HepG2 (cell line): ENCODE measurements around the gene HDAC8. TPM values are rescaled to one million over a fixed set of nuclear protein-coding genes. Genes with fewer than 3 reads are reported as not detected.

ENCODE experiments used
- ATAC-seq: fragments of 200-7000 bp; cut with Tn5 transposase; 3 replicates; pipeline ENCODE4 v1.9.1; 2020; ENCODE audit warnings: mild to moderate bottlenecking, moderate library complexity
- BruUV-seq: library from RNA; stranded (reverse); fragments of 400-500 nt; replicated peaks from 2 replicates; lab custom pipeline; 2021; lab: Mats Ljungman, UMichigan
- CTCF ChIA-PET: fragments of 300-600 bp; formaldehyde crosslinking; extraction: SDS; loops from one replicate; lab custom pipeline; 2021; ENCODE audit warnings: low total read pairs, inconsistent platforms, low intra/inter-chr PET ratio; lab: Yijun Ruan, JAX
- POLR2A ChIA-PET: fragments of 350-600 bp; sonication (Branson Sonifier 250); formaldehyde crosslinking; loops from one replicate; lab custom pipeline; 2020; ENCODE audit warnings: antibody characterized with exemption, inconsistent platforms; lab: Yijun Ruan, JAX
- DNase-seq: peaks from one replicate; pipeline ENCODE4 v3.0.0-alpha.2; 2015; ENCODE audit warnings: low spot score
- FAIRE-seq: peaks from 3 replicates; lab custom pipeline; 2011; peaks lifted over from hg19 to GRCh38; lab: Jason Lieb, UNC
- H2AFZ ChIP-seq: one replicate; pipeline ENCODE4 v1.6.1; 2011; ENCODE audit warnings: low read length, inconsistent platforms
- H3K27ac ChIP-seq: fragments of 300-600 bp; 3 replicates; pipeline ENCODE4 v1.8.0; 2011; ENCODE audit warnings: mixed run types, mild to moderate bottlenecking, mixed read lengths, low read length, inconsistent platforms; ENCODE audit not compliant: insufficient read depth; ENCODE audit errors: extremely low read length
- H3K27me3 ChIP-seq, 2 experiments: fragments of 200-600 bp in 1 of 2; 2 replicates in 1 of 2; 3 replicates in 1 of 2; pipeline versions ENCODE4 v1.6.0 to v1.8.0; 2011; ENCODE audit warnings: low read length in 2 of 2, mild to moderate bottlenecking in 2 of 2, moderate library complexity in 2 of 2, inconsistent platforms in 1 of 2; ENCODE audit not compliant: insufficient read depth in 2 of 2, control insufficient read depth in 1 of 2
- H3K36me3 ChIP-seq, 2 experiments: fragments of 200-600 bp in 1 of 2; replicated peaks in 1 of 2; 2 replicates in 1 of 2; 3 replicates in 1 of 2; pipeline versions ENCODE4 v1.5.1 to v1.8.0; 2011; ENCODE audit warnings: low read length in 2 of 2, inconsistent platforms in 1 of 2; ENCODE audit not compliant: insufficient read depth in 2 of 2, control insufficient read depth in 1 of 2
- H3K4me1 ChIP-seq: 2 replicates; pipeline ENCODE4 v1.5.1; 2012; ENCODE audit warnings: low read length, inconsistent platforms; ENCODE audit not compliant: insufficient read depth
- H3K4me2 ChIP-seq: 2 replicates; pipeline ENCODE4 v1.6.0; 2011; ENCODE audit warnings: low read depth, low read length, inconsistent platforms
- H3K4me3 ChIP-seq, 3 experiments: fragments of 200-600 bp in 1 of 3; sonication (generic), shearing (Covaris generic) in 1 of 3; replicated peaks in 1 of 3; 2 replicates each; pipeline ENCODE4 v1.5.1; 2011 to 2016; ENCODE audit warnings: low read length in 3 of 3, inconsistent platforms in 2 of 3, low read depth in 2 of 3, mild to moderate bottlenecking in 2 of 3, control low read depth in 1 of 3, mixed read lengths in 1 of 3; ENCODE audit not compliant: insufficient read depth in 1 of 3
- H3K79me2 ChIP-seq: one replicate; pipeline ENCODE4 v1.6.1; 2011; ENCODE audit warnings: low read length, inconsistent platforms; ENCODE audit not compliant: insufficient read depth
- H3K9ac ChIP-seq: 2 replicates; pipeline ENCODE4 v1.6.0; 2011; ENCODE audit warnings: mild to moderate bottlenecking, low read depth, low read length, inconsistent platforms; ENCODE audit not compliant: insufficient read depth
- H3K9me3 ChIP-seq: 2 replicates; pipeline ENCODE4 v1.5.1; 2012; ENCODE audit warnings: mild to moderate bottlenecking, low read length
- H4K20me1 ChIP-seq: 2 replicates; pipeline ENCODE4 v1.6.0; 2011; ENCODE audit warnings: inconsistent platforms, mild to moderate bottlenecking, low read length, moderate library complexity; ENCODE audit not compliant: insufficient read depth
- CERS6 ChIP-seq: sonication (generic); formaldehyde crosslinking; IDR thresholded peaks from 2 replicates; pipeline ENCODE4 v1.5.0; 2020; ENCODE audit warnings: missing genetic modification reagents
- GMEB1 ChIP-seq: sonication (generic); formaldehyde crosslinking; IDR thresholded peaks from 2 replicates; pipeline ENCODE4 v1.5.1; 2020; ENCODE audit warnings: missing genetic modification reagents, mild to moderate bottlenecking, borderline replicate concordance
- GPN1 ChIP-seq: sonication (generic); formaldehyde crosslinking; IDR thresholded peaks from 2 replicates; pipeline ENCODE4 v1.5.1; 2020; ENCODE audit warnings: missing genetic modification reagents, borderline replicate concordance
- HDAC6 ChIP-seq: fragments of 200-600 bp; sonication (generic); IDR thresholded peaks from 2 replicates; pipeline ENCODE4 v1.7.0; 2017; ENCODE audit warnings: mild to moderate bottlenecking, antibody characterized with exemption, low read length, low read depth
- HNRNPUL1 ChIP-seq: fragments of 200-400 bp; formaldehyde crosslinking; IDR thresholded peaks from 2 replicates; pipeline ENCODE4 v1.6.1; 2017; ENCODE audit warnings: low read depth, mild to moderate bottlenecking, low read length, moderate library complexity
- MAFF ChIP-seq: IDR thresholded peaks from 2 replicates; pipeline ENCODE4 v1.6.1; 2011; ENCODE audit warnings: low read depth, low read length, improper control_type of control experiment
- PREB ChIP-seq: sonication (generic); formaldehyde crosslinking; IDR thresholded peaks from 2 replicates; pipeline ENCODE4 v1.4.0; 2020; ENCODE audit warnings: missing genetic modification reagents
- PRMT3 ChIP-seq: sonication (generic); formaldehyde crosslinking; IDR thresholded peaks from 2 replicates; pipeline ENCODE4 v1.8.1; 2022; ENCODE audit warnings: low read depth, mild to moderate bottlenecking, moderate library complexity, missing genetic modification reagents, borderline replicate concordance
- TERF1 ChIP-seq: sonication (generic); formaldehyde crosslinking; IDR thresholded peaks from 2 replicates; pipeline ENCODE4 v1.8.0; 2022; ENCODE audit warnings: mild to moderate bottlenecking, missing genetic modification reagents, moderate library complexity
- TP53 ChIP-seq: sonication (generic); formaldehyde crosslinking; conservative IDR thresholded peaks from 2 replicates; pipeline ENCODE4 v1.4.0; 2020; ENCODE audit warnings: missing genetic modification reagents
- YEATS4 ChIP-seq: sonication (generic); formaldehyde crosslinking; IDR thresholded peaks from 2 replicates; pipeline ENCODE4 v1.4.0; 2020; ENCODE audit warnings: missing genetic modification reagents, borderline replicate concordance
- ZBTB2 ChIP-seq: sonication (generic); formaldehyde crosslinking; IDR thresholded peaks from 2 replicates; pipeline ENCODE4 v1.8.0; 2022; ENCODE audit warnings: low read depth, missing genetic modification reagents
- ZNF589 ChIP-seq: sonication (generic); formaldehyde crosslinking; conservative IDR thresholded peaks from 2 replicates; pipeline ENCODE4 v1.8.0; 2022; ENCODE audit warnings: mild to moderate bottlenecking, moderate library complexity, missing genetic modification reagents
- ZNF639 ChIP-seq: conservative IDR thresholded peaks from 2 replicates; pipeline ENCODE4 v1.6.1; 2018; ENCODE audit warnings: missing genetic modification reagents
- ZNF761 ChIP-seq: sonication (generic); formaldehyde crosslinking; conservative IDR thresholded peaks from 2 replicates; pipeline ENCODE4 v1.4.0; 2020; ENCODE audit warnings: mild to moderate bottlenecking, missing genetic modification reagents
- WGBS: methylation state at CpG from one replicate; pipeline ENCODE4 v1.1.6; 2017; ENCODE audit warnings: low lambda C conversion rate; 5-methylcytosine and 5-hydroxymethylcytosine counted together
- in situ Hi-C: cut with HindIII; loops from 2 replicates; pipeline ENCODE4 v1.10.0; 2017; ENCODE audit warnings: low pct_unique_long_range_greater_than_20kb; ENCODE audit not compliant: extremely low pct_ligation_motif_present
- intact Hi-C: fragments of 100-400 bp; cut with micrococcal nuclease; formaldehyde crosslinking; loops from one replicate; pipeline ENCODE4 v1.10.0; 2022; ENCODE audit not compliant: unreplicated experiment
- polyA plus RNA-seq, 8 experiments: library from polyadenylated mRNA; depleted of rRNA in 3 of 8; stranded (reverse) in 7 of 8; unstranded in 1 of 8; fragments of >200 nt; fragmentation: Illumina TruSeq in 4 of 8; extraction: Trizol in 4 of 8; gene quantifications; 2 replicates each; pipeline versions ENCODE4 v1.2.1 to v1.2.3, GENCODE V29; 2011 to 2016; ENCODE audit warnings: low read depth in 4 of 8, missing spikeins in 1 of 8, mixed read lengths in 1 of 8; ENCODE audit not compliant: insufficient read depth in 1 of 8
- total RNA-seq, 5 experiments: library from RNA; depleted of rRNA; stranded (reverse); fragments of >200 nt; fragmentation: Illumina TruSeq; extraction: Trizol; gene quantifications; 2 replicates each; pipeline ENCODE4 v1.2.3, GENCODE V29; 2016; ENCODE audit warnings: low read depth in 1 of 5

The HDAC8 gene
- total and polyA plus RNA-seq, 2 of the 13 experiments (the other 11 are each of a cell fraction or from before 2014, with no cell fraction given): 13.7 to 28.6 TPM

GRCh38 chrX:72621625-72622485 lies 49.2 kb upstream of the HDAC8 start:
- 90% methylated on average over 4 of the region's 4 CpGs for WGBS
- no peak for DNase-seq
- Histone ChIP-seq H2AFZ (no peak overlapping the region), H3K27me3 (no peaks in the 10 kb centered on the region), H3K9me3 (no peaks in the 10 kb centered on the region), H3K4me1 (peaks cover 7% of the 10 kb centered on the region; the same call in 1 of the 2 replicates), H3K9ac (no peak overlapping the region), H3K4me3 (no peak overlapping the region), H3K27ac (no peak overlapping the region), H3K36me3 (no peaks in the 10 kb centered on the region), H3K79me2 (no peaks in the 10 kb centered on the region), H4K20me1 (no peaks in the 10 kb centered on the region), H3K4me2 (no peak overlapping the region)
- no TSS peak for BruUV-seq
- CTCF ChIA-PET: no interaction called here
- no peak for ATAC-seq
- intact Hi-C loops: no loop called here
- TF ChIP-seq ZNF639 (CRISPR knock-in tag) (no peak), ZNF589 (CRISPR knock-in tag) (no peak), PRMT3 (CRISPR knock-in tag) (no peak), YEATS4 (CRISPR knock-in tag) (no peak), HNRNPUL1 (no peak), GMEB1 (CRISPR knock-in tag) (no peak), MAFF (no peak), TERF1 (CRISPR knock-in tag) (no peak), ZBTB2 (CRISPR knock-in tag) (no peak), ZNF761 (CRISPR knock-in tag) (no peak), GPN1 (CRISPR knock-in tag) (no peak), TP53 (CRISPR knock-in tag) (no peak), HDAC6 (no peak), CERS6 (CRISPR knock-in tag) (no peak), PREB (CRISPR knock-in tag) (no peak)
- in situ Hi-C loops: no loop called here
- no peak for FAIRE-seq
- POLR2A ChIA-PET: no interaction called here
